ENCODE data around the gene TMEM9.

- TF ChIP-seq CTCF (IDR thresholded peaks at IDR 0.05) (no peak), POLR2A (IDR thresholded peaks at IDR 0.05) (no peak)
These were observed 25.3 kb downstream of the TMEM9 start for GRCh38 chr1:201128962-201129361.
